T follicular helper cell (primary cell): ENCODE data around the gene PHKG2.

Experiments
- DNase-seq: peaks from one replicate; pipeline ENCODE4 v3.0.0-alpha.2; 2020; ENCODE audit warnings: low read depth

PHKG2 gene

DNA sequence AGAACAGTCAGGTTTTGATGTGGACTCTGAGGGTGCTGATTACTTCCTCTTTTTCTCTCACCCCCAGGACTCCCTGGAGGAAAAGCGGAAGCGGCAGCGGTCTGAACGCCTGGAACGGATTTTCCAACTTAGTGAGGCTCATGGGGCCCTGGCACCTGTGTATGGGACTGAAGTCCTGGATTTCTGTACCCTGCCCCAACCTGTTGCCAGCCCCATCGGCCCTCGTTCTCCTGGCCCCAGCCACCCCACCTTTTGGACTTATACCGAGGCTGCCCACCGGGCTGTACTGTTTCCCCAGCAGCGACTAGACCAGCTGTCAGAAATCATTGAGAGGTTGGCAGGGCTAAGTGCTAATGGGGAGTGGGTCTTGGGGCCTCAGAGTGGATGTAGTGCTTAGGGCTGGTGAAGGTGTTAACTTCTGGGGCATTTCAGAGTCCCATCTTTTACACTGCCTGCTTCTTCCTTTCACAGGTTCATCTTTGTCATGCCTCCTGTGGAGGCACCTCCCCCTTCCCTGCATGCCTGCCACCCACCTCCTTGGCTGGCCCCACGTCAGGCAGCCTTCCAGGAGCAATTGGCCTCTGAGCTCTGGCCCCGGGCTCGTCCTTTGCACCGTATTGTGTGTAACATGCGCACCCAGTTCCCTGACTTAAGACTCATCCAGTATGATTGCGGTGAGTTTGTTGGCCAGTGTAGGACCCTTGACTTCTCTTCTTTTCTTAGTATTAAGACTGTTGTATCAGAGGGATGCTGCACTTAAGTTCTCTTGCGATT, 19.1 kb upstream of the PHKG2 start:
- no peak for DNase-seq

DNA sequence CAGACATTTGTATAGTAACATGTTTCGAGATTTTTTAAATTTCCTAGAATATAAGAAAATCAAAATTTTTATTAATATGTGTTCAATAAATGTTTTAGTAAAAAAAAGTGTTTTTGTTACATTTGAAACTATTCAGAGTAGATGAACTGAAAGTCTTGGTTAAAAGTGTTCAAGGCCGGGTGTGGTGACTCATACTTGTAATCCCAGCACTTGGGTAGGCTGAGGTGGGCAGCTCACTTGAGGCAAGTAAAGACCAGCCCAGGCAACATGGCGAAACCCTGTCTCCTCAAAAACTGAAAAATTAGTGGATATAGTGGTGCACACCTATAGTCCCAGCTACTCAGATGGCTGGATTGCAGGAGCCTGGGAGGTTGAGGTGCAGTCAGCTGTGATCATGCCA, 16.8 kb upstream of the PHKG2 start:
- DNase-seq, result no peak

GRCh38 chr16:30736995-30737793, 11.0 kb upstream of the PHKG2 start:
- no peak for DNase-seq

DNA sequence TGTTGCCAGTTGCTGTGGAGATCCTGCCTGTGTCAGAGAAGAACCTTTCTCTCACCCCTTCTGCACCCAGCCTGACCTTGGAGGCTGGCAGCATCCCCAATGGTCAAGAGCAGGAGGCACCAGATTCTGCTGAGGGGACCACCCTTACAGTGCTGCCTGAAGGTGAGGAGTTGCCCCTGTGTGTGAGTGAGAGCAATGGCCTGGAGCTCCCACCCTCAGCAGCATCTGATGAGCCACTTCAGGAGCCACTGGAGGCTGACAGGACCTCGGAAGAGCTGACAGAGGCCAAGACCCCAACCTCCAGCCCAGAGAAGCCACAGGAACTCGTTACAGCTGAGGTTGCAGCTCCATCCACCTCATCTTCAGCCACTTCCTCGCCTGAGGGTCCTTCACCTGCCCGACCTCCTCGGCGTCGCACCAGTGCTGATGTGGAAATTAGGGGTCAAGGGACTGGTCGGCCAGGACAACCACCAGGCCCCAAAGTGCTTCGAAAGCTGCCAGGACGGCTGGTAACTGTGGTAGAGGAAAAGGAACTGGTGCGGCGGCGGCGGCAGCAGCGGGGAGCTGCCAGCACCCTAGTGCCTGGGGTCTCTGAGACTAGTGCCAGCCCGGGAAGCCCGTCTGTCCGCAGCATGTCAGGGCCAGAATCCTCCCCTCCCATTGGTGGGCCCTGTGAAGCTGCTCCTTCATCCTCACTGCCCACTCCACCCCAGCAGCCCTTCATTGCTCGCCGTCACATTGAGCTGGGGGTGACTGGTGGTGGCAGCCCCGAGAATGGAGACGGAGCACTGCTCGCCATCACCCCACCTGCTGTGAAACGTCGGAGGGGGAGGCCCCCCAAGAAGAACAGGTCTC, 10.2 kb upstream of the PHKG2 start:
- DNase-seq, result no peak

DNA sequence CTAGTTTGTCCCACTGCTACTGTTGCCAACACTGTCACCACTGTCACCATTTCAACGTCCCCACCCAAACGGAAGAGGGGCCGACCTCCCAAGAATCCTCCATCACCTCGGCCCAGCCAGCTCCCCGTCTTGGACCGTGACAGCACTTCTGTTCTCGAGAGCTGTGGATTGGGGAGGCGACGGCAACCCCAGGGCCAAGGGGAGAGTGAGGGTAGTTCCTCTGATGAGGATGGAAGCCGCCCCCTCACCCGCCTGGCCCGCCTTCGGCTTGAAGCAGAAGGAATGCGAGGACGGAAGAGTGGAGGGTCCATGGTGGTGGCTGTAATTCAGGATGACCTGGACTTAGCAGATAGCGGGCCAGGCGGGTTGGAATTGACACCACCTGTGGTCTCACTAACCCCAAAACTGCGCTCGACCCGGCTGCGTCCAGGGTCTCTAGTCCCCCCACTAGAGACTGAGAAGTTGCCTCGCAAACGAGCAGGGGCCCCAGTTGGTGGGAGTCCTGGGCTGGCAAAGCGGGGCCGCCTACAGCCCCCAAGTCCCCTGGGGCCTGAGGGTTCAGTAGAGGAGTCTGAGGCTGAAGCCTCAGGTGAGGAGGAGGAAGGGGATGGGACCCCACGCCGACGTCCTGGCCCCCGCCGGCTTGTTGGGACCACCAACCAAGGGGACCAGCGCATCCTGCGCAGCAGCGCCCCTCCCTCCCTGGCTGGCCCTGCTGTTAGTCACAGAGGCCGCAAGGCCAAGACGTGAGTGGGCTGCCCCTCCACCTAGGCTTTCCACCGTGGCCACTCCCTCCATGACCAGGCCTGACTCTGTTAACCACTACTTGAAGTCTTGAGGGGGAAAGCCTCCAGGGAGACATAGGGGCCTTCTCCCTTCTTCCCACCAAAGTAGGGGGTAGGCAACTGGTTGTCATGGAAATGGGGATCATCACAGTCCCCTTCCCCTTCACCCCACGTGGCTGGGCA, 9.0 kb upstream of the PHKG2 start:
- no peak for DNase-seq

DNA sequence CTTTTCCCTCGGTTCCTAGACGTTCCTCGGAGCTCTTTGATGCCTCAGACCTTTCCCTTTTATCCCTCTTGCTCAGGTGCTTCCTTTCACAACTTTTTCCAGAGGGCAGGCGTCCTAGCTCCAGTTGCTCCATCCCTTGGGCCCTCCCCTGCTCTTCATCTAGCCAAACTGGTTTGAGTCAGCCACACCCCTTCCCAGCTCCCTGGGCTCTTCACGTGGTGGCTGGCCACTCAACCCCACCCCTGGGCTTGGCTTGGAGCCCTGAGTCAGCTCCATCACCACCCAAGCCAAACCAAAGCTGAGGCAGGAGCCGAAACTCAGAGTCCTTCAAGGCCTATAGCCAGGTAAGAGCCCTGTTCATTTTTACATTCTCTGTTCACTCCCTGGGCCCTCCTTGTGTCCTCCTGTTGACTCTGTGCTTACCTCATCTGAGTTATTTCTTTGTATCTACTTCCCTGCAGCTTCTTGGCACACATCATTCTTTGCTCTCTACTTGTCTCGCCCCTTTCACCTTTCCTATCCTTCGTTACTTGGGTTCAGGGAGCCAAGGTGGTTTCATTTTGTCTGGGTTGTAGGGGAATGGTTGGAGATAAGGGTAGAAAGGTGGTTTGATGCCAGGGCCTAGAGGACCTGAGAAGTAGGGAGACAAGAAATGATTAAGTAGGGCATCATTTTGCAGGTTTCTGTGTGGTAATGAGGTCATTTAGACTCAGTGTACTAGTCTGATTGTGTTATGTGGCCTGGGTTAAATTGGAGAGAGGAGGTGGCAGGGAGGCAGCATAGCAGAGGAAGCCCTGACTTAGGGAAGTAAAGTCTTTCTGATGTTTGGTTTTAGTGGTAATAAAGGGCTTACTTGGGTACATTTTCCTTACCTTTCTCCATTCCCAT, 7.6 kb upstream of the PHKG2 start:
- DNase-seq, result no peak

GRCh38 chr16:30741461-30741914, 6.7 kb upstream of the PHKG2 start:
- DNase-seq, result no peak

DNA sequence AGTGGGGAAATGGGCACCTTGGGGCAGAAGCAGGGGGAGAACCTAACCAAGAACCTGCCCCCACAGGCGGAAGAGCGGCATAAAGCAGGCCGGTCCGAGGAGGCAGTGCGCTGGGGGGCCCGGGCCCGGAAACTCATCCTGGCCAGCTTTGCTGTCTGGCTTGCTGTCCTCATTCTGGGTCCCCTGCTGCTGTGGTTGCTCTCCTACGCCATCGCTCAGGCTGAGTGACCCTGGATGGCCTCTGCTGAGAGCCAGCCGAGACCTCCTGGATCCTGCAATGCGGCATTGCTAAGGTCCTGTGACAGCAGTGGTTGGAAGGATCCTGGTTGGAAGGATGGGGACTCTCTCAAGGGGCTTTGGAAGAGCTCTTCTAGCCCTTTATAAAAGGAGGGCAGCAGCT, 4.5 kb upstream of the PHKG2 start:
- DNase-seq, result no peak

- DNase-seq, result no peak
Observed at GRCh38 chr16:30744183-30744582, 4.0 kb upstream of the PHKG2 start.

- no peak for DNase-seq
Observed at GRCh38 chr16:30745082-30745481, 3.1 kb upstream of the PHKG2 start.

GRCh38 chr16:30746638-30747175, 1.5 kb upstream of the PHKG2 start:
- no peak for DNase-seq

DNA sequence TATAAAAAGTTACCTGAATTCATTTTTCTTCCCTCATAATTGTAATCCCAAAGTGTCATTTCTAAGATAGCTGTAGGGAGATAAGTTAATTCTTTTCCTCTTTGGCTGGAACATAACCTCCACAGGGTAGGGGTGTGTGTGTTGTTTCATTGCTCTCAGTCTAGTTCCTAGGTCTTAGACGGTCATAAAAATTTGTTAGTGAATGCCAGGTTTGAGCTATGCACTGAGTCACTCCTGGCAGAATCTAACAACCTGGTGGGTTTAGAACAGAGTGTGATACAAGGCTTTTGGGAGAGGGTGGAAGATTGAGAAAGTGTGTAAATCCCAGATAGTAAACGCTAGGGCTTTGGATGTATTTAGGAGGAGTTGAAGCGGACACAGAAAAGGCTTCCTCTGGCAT, 894 bp upstream of the PHKG2 start:
- DNase-seq, result no peak

- no peak for DNase-seq
Observed at GRCh38 chr16:30748634-30749445, 615 bp downstream of the PHKG2 start.

DNA sequence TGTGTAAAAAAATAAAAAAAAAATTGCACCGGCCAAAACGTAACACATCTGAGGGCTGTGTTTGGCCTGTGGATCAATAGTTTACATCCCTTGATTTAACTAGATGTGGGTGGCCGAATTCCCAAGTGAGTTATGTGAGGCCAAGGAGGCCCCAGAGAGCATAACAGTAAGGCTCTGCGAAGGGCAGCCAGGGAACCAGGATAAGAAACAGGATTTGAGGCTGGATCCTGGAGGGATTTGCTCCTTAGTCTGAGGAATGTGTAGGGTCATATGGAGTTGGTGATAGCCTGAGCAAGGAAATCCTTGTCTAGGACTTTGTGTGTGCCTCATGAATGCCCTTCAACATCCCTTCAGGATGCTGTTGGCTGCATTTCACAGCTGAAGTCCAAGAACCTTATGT, 2.0 kb downstream of the PHKG2 start:
- no peak for DNase-seq

DNA sequence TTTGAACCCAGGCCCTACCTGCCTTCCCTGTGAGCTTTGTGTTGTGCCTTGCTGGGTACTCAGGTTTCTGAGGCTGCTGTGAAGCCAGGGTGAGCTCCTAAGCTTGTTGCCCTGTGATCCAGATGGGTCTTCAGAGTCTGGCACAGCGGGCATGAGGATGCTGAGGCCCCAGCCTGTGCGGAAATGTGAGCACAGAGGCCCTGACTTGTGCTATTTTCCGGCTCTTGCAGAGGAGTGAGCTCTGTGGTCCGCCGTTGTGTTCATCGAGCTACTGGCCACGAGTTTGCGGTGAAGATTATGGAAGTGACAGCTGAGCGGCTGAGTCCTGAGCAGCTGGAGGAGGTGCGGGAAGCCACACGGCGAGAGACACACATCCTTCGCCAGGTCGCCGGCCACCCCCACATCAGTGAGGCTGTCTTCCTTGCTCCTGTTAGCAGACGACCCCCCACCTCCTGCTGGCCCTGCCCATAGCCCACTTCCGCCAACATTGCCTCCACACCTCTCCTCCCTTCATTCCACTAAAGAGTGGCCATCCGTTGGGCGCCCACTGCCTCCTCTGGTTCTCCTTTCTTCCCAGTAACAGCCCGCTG, 2.7 kb downstream of the PHKG2 start:
- no peak for DNase-seq

GRCh38 chr16:30753596-30753995, 5.4 kb downstream of the PHKG2 start:
- DNase-seq, result no peak

DNA sequence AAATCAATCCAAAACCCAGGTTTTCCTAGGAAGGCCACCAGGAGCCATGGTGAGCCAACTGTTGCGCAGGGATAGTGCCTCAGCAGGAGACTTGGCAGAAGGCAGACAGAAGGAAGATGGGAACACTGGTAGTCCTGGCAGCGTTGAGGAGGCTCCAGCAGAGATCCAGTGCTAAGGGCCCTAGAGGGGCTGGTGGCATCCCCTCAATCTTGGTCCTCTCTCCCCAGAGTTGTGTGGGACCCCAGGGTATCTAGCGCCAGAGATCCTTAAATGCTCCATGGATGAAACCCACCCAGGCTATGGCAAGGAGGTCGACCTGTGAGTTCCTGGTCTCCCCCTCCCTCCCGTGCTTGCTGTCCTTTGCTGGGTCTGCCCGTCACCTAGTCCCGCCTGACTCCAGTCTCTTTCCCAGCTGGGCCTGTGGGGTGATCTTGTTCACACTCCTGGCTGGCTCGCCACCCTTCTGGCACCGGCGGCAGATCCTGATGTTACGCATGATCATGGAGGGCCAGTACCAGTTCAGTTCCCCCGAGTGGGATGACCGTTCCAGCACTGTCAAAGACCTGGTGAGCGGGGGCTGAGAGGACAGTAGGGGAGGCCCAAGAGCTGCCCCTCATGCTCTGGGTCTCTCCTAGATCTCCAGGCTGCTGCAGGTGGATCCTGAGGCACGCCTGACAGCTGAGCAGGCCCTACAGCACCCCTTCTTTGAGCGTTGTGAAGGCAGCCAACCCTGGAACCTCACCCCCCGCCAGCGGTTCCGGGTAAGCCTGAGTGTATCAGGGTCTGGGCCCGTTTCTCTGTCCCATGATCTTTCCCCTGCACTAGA, 7.9 kb downstream of the PHKG2 start:
- DNase-seq, result no peak

- no peak for DNase-seq
Observed at GRCh38 chr16:30756781-30757100, 8.5 kb downstream of the PHKG2 start.
